Measurements from ENCODE around the gene OR10AD1.

DNA sequence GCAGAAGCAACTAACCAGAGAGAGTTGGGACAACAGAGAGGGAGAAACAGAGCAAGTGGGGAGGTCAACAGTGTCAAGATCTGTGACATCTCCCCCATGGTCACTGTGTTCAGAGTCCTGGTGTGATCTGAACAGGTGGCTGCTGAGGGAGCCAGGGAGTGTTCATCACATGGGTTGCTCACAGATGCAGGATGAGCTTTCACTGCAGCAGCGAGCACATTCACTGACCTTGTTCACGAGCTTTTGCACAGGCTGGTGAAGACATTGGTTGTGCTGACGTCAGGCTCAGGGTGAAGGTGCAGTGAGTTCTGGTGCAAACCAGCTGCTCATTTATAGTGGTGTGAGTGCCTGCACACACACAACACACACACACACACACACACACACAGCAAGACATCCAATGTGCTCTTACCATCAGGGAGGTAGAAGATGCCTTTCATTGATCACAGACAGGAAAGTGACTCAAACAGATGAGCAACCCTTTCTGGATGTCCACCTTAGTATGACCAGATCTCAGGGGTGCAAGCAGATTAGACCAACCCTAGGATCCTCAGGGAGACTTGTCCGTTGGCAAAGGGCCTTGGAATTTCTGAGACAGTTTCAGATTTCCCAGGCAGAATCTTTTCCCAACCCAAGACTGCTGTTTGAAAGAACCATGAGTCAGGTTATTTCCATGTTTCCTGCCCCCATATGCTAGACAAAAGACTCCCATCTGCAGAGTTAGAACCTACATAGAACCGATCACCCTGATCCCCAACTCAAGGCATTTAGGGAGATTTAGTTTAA lies 44.3 kb upstream of the OR10AD1 start:
- TF ChIP-seq, protein P1, sequence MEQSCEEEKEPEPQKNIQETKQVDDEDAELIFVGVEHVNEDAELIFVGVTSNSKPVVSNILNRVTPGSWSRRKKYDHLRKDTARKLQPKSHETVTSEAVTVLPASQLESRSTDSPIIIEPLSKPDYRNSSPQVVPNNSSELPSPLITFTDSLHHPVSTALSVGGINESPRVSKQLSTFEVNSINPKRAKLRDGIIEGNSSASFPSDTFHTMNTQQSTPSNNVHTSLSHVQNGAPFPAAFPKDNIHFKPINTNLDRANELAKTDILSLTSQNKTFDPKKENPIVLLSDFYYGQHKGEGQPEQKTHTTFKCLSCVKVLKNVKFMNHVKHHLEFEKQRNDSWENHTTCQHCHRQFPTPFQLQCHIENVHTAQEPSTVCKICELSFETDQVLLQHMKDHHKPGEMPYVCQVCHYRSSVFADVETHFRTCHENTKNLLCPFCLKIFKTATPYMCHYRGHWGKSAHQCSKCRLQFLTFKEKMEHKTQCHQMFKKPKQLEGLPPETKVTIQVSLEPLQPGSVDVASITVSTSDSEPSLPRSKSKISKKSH (CRISPR knock-in tag; IDR thresholded peaks at IDR 0.05) = no peak
- TF ChIP-seq ZFP36 (IDR thresholded peaks at IDR 0.05; ENCODE audit: low read depth, low read length, partially characterized antibody) = no peak
- no peak for TF ChIP-seq PHB (CRISPR knock-in tag; IDR thresholded peaks at IDR 0.05)
- TF ChIP-seq, protein P2, sequence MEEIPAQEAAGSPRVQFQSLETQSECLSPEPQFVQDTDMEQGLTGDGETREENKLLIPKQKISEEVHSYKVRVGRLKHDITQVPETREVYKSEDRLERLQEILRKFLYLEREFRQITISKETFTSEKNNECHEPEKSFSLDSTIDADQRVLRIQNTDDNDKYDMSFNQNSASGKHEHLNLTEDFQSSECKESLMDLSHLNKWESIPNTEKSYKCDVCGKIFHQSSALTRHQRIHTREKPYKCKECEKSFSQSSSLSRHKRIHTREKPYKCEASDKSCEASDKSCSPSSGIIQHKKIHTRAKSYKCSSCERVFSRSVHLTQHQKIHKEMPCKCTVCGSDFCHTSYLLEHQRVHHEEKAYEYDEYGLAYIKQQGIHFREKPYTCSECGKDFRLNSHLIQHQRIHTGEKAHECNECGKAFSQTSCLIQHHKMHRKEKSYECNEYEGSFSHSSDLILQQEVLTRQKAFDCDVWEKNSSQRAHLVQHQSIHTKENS (CRISPR knock-in tag; IDR thresholded peaks at IDR 0.05) = no peak
- TF ChIP-seq, protein P3, sequence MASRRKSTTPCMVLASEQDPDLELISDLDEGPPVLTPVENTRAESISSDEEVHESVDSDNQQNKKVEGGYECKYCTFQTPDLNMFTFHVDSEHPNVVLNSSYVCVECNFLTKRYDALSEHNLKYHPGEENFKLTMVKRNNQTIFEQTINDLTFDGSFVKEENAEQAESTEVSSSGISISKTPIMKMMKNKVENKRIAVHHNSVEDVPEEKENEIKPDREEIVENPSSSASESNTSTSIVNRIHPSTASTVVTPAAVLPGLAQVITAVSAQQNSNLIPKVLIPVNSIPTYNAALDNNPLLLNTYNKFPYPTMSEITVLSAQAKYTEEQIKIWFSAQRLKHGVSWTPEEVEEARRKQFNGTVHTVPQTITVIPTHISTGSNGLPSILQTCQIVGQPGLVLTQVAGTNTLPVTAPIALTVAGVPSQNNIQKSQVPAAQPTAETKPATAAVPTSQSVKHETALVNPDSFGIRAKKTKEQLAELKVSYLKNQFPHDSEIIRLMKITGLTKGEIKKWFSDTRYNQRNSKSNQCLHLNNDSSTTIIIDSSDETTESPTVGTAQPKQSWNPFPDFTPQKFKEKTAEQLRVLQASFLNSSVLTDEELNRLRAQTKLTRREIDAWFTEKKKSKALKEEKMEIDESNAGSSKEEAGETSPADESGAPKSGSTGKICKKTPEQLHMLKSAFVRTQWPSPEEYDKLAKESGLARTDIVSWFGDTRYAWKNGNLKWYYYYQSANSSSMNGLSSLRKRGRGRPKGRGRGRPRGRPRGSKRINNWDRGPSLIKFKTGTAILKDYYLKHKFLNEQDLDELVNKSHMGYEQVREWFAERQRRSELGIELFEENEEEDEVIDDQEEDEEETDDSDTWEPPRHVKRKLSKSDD (conservative IDR thresholded peaks at IDR 0.05; ENCODE audit: low read length) = no peak
- no peak for TF ChIP-seq SMARCC2 (IDR thresholded peaks at IDR 0.05; ENCODE audit: low read depth)
- TF ChIP-seq MTA1 (IDR thresholded peaks at IDR 0.05; ENCODE audit: borderline replicate concordance) = no peak
- TF ChIP-seq, protein P4, sequence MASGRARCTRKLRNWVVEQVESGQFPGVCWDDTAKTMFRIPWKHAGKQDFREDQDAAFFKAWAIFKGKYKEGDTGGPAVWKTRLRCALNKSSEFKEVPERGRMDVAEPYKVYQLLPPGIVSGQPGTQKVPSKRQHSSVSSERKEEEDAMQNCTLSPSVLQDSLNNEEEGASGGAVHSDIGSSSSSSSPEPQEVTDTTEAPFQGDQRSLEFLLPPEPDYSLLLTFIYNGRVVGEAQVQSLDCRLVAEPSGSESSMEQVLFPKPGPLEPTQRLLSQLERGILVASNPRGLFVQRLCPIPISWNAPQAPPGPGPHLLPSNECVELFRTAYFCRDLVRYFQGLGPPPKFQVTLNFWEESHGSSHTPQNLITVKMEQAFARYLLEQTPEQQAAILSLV (tag; IDR thresholded peaks at IDR 0.05) = no peak

Data from K562 (cell line).